Measurements from ENCODE around the gene SRPK2.
"Not testable (repeated sequence)": the region's sequence is repeated elsewhere in the genome, so short reads cannot be mapped to it uniquely, and the experiment has no call there.

SRPK2 gene

GRCh38 chr7:105268511-105269392 lies 120.0 kb downstream of the SRPK2 start:
- TF ChIP-seq HDGF (IDR thresholded peaks at IDR 0.05; ENCODE audit: borderline replicate concordance) (no peak), ZNF384 (IDR thresholded peaks at IDR 0.05) (no peak), CTBP1 (IDR thresholded peaks at IDR 0.05; ENCODE audit: borderline replicate concordance) (no peak), TARDBP (IDR thresholded peaks at IDR 0.05) (no peak), BHLHE40 (IDR thresholded peaks at IDR 0.05; ENCODE audit: borderline replicate concordance) (peak; percentile 74), FOXA1 (IDR thresholded peaks at IDR 0.05) (no peak), PKNOX1 (IDR thresholded peaks at IDR 0.05) (peak; percentile 44; the same call in 1 of the 2 replicates)
- ChIA-PET CTCF (interaction anchor here (0.5 kb wide), 1 partner anchor 163 kb away, joined by 3 read pairs; no protein-coding TSS in a partner anchor), POLR2A (interaction anchor here (0.6 to 1.2 kb wide), 6 partner anchors 11 to 256 kb away, joined by 3 to 4 read pairs (median 4); no protein-coding TSS in a partner anchor)
- DNase-seq (ENCODE audit: extremely low spot score): peak; percentile 37

DNA sequence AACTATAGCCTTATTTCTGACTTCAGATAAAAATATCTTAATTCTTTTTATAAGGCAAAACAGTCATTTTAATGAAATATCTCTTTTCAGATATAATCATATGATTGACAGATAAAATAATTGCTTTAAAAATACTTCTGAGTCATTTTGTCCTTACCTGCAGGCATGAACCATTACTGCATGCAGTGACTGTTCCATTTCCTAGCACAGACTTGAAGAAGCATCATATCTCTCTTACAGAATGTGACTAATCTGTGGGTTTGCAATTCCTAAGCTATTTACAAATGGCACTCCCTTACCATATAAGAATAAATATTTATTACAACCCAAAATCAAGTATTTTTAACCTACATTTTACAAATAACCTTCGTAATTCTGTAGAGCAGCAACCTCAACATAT lies 120.7 kb downstream of the SRPK2 start:
- no peak for DNase-seq (ENCODE audit: extremely low spot score)
- POLR2A ChIA-PET: interaction anchor here (0.6 to 1.2 kb wide), 6 partner anchors 12 to 255 kb away, joined by 3 to 4 read pairs (median 4); no protein-coding TSS in a partner anchor
- CTCF ChIA-PET: no interaction called here
- TF ChIP-seq LEF1 (IDR thresholded peaks at IDR 0.05; ENCODE audit: borderline replicate concordance) (no peak), SP1 (IDR thresholded peaks at IDR 0.05) (no peak), SUZ12 (IDR thresholded peaks at IDR 0.05) (no peak), PKNOX1 (IDR thresholded peaks at IDR 0.05) (peak; percentile 43; the same call in 1 of the 2 replicates), BHLHE40 (IDR thresholded peaks at IDR 0.05; ENCODE audit: borderline replicate concordance) (no peak), FOXA1 (IDR thresholded peaks at IDR 0.05) (no peak)

- POLR2A ChIA-PET: no interaction called here
- no peak for DNase-seq (ENCODE audit: extremely low spot score)
- TF ChIP-seq SP1 (IDR thresholded peaks at IDR 0.05) (no peak), TARDBP (IDR thresholded peaks at IDR 0.05) (no peak), L3MBTL2 (conservative IDR thresholded peaks at IDR 0.05) (no peak), NFRKB (IDR thresholded peaks at IDR 0.05) (no peak), BHLHE40 (IDR thresholded peaks at IDR 0.05; ENCODE audit: borderline replicate concordance) (no peak), ELF4 (IDR thresholded peaks at IDR 0.05) (no peak), PKNOX1 (IDR thresholded peaks at IDR 0.05) (no peak), FOXA1 (IDR thresholded peaks at IDR 0.05) (no peak), ARNT (IDR thresholded peaks at IDR 0.05) (no peak), HDGF (IDR thresholded peaks at IDR 0.05; ENCODE audit: borderline replicate concordance) (no peak)
- CTCF ChIA-PET: no interaction called here
Observed at GRCh38 chr7:105267244-105267643, 121.5 kb downstream of the SRPK2 start.

GRCh38 chr7:105264707-105265106 lies 124.0 kb downstream of the SRPK2 start:
- no peak for DNase-seq (ENCODE audit: extremely low spot score)
- TF ChIP-seq FOXM1 (IDR thresholded peaks at IDR 0.05; ENCODE audit: borderline replicate concordance) (no peak), CTBP1 (IDR thresholded peaks at IDR 0.05; ENCODE audit: borderline replicate concordance) (no peak), ARNT (IDR thresholded peaks at IDR 0.05) (no peak), PKNOX1 (IDR thresholded peaks at IDR 0.05) (no peak), ELF4 (IDR thresholded peaks at IDR 0.05) (no peak)
- POLR2A ChIA-PET: no interaction called here
- CTCF ChIA-PET: no interaction called here

DNA sequence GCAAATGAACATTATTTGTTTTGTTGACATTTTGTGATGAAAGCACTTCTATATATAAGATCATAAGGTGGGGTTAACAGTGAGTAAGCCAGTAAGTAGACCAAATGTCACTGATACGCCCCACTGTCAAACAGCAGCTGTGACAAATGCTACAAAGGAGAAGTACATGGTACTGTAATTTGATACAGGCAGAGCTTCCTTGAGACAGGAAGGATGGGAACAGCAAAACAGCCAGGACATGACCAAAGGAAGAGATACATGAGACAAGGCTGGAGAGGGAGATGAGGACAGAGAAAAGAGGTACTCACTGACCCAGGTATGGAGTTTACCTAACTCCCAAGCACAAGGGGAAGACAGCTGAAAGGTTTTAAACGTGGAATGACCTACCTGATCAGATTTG lies 127.0 kb downstream of the SRPK2 start:
- 0 out of 2 replicates have a peak, but pooled peaks have one; percentile 18 for TF ChIP-seq PKNOX1 (IDR thresholded peaks at IDR 0.05)
- TF ChIP-seq SUZ12 (IDR thresholded peaks at IDR 0.05): no peak
- ChIA-PET POLR2A (no interaction called here), CTCF (no interaction called here)
- no peak for DNase-seq (ENCODE audit: extremely low spot score)

DNA sequence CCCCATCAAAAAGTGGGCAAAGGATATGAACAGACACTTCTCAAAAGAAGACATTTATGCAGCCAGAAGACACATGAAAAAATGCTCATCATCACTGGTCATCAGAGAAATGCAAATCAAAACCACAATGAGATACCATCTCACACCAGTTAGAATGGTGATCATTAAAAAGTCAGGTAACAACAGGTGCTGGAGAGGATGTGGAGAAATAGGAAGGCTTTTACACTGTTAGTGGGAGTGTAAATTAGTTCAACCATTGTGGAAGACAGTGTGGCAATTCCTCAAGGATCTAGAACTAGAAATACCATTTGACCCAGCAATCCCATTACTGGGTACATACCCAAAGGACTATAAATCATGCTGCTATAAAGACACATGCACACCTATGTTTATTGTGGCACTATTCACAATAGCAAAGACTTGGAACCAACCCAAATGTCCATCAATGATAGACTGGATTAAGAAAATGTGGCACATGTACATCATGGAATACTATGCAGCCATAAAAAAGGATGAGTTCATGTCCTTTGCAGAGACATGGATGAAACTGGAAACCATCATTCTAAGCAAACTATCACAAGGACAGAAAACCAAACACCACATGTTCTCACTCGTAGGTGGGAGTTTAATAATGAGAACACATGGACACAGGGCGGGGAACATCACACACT lies 128.4 kb downstream of the SRPK2 start:
- DNase-seq (ENCODE audit: extremely low spot score); CTCF ChIA-PET; POLR2A ChIA-PET: not testable (repeated sequence)

GRCh38 chr7:105258919-105259318 lies 129.8 kb downstream of the SRPK2 start:
- CTCF ChIA-PET; DNase-seq (ENCODE audit: extremely low spot score); POLR2A ChIA-PET: not testable (repeated sequence)

Data from HEK293T (cell line).